NCI-H2227 (cell line): ENCODE measurements around the gene ARMH4.

ENCODE experiments used
- DNase-seq: peaks from one replicate; lab custom pipeline; 2025; ENCODE audit not compliant: unreplicated experiment; lab: John Stamatoyannopoulos, UW

ARMH4 gene

DNA sequence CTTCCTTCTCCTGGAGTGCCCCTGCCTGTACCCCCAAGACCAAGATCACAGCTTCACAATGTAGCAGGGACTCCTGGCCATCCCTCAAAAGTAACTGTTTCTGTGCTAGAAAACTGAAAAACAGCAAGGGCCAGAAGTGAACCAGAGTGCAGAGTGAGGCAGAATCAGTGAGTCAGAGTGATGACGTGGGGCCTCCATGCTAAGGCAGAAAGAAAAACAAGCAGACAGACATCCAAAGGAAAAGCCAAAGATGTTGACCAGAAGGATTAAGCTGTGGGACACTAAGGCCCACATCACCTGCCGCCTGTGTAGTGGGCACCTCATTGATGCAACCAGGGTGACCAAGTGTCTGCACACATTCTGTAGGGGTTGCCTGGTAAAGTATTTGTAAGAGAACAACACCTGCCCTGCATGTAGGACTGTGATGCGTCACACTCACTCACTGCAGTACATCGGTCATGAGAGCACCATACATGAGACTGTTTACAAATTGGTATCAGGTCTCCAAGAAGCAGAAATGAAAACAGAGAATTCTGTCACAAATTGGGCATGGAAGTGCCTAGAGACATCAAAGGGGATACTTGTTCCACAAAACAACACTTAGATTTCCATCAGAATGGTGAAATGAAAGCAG lies 51.2 kb downstream of the ARMH4 start:
- DNase-seq = no peak

DNA sequence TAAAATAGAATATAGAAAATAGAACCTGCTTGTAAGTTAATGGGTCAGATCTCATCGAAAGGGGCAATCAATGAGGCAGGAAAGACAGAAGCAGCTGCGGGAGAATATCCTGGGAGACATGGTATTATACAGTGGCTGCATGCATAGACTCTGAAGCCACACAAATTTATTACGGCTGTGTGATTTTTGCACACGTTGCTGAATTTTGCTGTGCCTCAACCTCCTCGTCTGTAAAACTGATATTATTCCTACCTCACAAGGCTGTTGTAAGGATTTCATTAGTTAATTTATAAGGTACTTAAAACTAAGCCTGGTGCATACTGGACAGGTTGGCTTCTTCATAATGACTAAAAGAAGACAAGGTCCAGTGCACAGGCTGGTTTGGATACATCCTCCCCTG lies 52.3 kb downstream of the ARMH4 start:
- DNase-seq = no peak

DNA sequence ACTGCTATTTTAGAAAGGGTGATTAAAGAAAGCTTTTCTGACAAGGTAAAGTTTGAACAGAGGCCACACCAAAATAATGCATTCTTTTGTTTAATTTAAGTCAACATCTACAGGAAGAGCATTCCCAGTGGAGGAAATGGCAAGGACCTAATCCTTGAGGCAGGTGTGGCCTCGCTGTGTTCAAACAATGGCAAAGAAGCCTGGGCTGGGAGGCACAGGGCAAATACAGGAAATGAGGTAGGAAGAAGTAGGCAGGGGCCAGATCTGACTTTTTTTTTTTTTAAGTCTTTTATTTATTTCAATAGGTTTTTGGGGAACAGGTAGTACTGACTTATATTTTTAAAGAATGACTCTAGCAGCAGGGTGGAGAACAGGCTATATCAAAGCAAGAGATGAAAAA lies 53.5 kb downstream of the ARMH4 start:
- DNase-seq = no peak

DNA sequence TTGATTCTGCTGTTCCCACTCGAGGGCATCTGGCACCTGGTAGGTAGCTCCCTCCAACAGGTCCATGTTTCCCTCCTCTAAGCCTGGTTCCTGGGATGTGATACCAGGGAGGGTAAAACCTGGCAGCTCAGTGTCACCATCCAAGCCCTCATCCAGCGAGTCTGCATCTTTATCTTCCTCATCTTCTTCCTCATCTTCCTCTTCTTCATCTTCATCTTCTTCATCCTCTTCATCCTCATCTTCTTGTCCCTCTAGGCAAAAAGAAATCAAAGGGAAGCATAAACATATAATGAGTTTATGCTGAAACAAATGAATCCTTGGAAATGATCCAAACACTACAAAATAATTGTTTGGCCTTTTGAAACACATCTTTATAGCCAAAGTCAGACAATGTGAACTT lies 55.3 kb downstream of the ARMH4 start:
- no peak for DNase-seq

DNA sequence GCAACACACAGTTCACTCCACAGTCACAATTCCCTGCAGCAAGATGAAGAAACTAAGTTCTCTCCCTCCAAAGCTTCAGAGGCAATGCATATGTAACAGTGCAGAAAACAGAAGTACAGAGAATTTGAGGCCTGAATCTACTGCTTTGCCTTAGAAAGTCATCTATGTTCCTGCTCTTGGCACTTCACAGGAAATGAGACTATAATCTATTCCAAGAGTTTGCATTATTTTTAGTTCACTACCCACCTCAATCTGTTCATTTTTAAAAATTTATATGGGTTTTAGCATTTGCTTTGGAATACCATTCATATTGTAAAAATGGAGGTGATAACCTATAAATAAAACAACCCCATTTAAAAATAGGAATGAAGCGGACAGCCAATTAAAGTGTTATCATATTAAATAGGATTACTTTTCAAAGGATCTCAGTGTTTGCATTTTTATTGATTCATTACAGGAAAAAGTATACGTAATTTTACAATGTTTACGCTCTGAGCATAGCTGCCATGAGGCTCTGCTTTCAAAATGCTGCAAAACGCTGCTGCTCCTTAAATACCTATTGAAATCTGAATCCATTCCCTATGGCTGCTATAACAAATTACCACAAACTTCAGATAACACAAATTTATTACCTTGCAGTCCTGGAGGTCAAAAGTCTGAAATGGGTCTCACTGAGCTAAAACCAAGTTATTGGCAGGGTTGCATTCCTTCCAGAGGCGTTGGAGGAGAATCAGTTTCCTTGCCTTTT lies 60.0 kb downstream of the ARMH4 start:
- DNase-seq = no peak

DNA sequence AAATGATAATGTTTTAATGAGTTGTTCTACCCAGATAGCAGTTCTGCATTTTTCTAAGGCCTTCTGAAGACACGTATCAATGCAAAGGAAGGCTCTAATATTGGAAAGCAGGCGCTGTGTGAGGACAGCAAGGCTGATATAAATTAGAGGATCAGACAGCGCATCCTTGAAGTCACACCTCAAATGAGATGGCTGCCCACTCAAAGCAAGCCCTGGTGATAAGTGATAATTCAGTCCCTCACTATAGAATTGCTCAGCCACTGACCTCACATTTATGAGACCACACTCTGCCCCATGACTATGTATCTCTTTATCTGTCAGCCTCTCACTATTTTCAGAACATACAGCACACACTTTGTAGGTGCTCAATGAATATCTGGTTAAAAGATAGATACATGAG lies 62.4 kb downstream of the ARMH4 start:
- no peak for DNase-seq

DNA sequence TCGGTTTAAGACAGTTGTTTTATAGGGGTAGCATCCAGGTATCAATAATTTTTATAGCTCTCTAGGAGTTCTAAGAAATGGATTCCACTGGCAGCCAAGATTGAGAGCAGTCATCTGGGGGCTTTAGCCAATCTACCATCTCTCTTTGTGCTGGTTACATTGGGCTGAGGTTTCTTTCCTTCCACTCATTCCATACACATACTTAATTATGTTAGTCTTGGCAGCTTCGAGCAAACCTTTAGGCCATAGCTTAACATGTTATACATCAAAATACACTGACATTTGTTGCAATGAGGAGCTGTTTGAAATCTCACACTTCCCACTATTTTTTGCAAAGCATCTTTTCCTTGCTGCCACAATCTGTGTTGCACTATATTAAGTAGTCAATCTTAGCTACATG lies 63.1 kb downstream of the ARMH4 start:
- no peak for DNase-seq

DNA sequence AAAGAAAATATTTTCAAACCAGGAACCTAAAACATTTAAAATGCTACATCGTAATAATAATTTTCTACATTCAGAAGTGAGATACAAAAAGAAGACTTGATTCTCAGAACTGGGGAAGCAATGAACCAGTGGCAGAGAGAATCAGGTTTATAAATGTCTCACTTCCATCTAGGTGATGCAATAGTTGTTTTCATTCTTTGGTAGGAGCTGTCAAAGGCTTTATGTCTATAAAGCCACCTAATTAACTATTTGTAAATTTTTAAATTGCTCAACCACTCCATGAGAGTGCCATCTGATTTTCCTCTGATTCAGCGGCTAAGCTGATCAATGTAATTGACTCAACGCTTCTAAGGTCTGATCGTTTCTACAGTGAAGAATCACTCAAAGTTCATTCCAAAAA lies 66.1 kb downstream of the ARMH4 start:
- no peak for DNase-seq

DNA sequence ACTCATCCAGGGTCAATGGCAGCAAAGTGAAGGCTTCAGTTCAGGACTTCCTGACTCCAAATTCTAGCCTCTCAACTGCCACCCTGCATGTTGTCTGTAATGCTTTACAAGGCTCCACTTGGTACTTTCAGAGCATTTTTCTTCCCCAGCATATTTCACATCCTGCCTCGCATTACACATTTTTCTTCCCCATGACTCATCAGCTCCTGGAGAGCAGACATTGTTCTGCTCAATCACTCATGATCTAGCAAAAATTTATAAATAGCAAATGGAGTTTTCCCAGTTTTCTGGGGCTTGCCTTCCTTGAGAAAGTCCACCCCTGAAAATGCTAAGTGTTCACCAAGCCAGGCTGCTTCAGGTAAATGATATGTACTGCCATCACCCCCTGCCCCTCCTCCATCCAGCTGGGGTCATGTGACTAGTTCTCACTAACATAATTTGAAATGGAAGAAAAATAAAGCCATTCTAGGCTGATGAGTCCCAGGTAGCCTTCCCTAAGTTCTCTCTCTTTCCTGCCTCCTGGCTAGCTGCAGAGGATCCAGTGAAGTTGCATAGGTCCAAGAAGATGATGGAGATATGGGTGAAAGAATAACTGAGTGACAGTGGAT lies 69.4 kb downstream of the ARMH4 start:
- DNase-seq = peak; percentile 28

DNA sequence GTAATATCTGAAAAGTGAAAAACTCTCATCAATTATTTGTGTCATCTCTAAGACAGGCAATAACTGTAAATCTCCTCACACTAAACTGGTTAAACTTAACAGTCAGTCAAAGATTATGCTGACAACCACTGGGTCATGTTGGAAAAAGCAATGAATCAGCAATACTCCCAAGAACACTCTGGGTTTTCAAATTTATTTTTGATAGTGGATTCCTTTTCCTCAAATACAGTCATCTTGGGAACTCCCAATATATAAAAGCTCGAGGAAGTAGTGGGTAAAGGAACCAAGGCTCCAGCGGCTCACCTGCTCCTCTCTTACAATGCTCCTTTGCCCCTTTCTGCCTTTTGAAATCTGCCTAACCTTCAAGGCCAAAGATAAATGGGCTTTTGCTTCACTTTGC lies 70.0 kb downstream of the ARMH4 start:
- no peak for DNase-seq

DNA sequence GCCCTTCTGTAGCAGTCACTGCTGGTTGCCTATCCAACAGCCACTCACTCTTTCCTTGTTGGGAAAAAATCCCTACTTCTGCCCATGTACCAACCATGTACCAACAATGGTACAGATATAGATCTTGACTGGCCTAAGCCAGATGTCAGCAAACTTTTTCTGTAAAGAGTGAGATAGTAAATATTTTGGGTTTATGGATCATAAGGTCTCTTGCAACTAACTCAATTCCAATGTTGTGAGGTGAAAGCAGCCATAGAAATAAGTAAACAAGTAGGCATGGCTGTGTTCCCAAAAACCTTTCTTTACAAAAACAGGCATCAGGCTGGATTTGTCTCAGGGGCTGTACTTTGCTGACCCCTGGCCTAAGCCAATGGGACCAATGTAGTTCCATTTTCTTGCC lies 73.5 kb downstream of the ARMH4 start:
- no peak for DNase-seq

DNA sequence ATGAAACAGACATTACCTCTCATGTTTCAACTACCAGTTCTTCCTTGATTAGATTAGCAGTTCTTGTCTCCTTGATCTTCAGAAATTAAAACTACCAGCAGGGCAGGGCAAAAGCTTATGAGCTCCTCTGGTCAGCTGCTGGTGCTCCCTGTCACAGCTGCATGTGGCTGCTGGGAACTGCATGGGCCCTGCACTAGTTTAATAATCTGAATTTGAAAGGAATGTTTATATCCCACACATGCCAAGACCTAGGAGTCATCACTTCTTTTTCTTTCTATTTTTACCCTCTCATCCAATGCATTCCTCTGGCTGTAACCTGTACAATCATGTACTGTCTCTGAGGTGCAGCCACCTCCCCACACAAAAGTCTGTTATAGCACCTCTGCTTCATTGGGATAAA lies 73.9 kb downstream of the ARMH4 start:
- DNase-seq = no peak

DNA sequence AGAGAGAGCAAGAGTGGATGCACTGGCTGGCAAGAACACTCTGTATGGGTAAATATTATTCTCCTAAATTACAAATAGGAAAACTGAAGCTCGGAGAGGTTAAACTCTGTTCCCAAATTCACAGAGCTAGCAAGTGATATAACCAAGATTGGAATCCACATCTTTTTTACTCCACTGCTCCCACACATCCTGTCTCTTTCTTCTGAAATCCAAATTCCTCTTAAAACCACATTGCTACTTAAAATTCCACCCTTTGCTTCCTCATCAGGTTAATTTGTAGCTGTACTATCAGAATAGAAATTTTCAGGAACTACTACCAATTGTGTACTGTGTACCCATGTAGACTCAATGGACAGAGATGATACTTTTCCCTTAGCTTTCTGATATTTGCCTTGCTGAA lies 74.4 kb downstream of the ARMH4 start:
- DNase-seq = no peak

DNA sequence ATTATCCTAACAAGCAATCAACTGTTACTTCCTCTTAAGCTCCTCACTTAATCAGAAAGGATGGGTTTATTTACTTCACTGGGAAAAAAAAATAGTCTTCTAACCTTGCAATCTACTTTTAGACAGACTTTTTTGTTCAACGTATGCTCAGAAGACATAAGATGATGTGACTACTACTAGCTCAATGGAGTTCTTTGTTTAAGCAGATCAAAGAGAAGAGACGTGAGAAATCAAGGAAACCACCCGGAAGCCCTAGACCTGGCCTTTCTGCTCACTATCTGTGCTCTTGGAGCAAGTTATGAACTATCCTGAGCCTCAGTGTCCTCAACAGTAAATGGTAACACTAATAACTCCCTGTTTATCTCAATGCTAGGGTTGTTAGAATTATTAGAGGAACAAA lies 78.5 kb downstream of the ARMH4 start:
- DNase-seq = no peak

DNA sequence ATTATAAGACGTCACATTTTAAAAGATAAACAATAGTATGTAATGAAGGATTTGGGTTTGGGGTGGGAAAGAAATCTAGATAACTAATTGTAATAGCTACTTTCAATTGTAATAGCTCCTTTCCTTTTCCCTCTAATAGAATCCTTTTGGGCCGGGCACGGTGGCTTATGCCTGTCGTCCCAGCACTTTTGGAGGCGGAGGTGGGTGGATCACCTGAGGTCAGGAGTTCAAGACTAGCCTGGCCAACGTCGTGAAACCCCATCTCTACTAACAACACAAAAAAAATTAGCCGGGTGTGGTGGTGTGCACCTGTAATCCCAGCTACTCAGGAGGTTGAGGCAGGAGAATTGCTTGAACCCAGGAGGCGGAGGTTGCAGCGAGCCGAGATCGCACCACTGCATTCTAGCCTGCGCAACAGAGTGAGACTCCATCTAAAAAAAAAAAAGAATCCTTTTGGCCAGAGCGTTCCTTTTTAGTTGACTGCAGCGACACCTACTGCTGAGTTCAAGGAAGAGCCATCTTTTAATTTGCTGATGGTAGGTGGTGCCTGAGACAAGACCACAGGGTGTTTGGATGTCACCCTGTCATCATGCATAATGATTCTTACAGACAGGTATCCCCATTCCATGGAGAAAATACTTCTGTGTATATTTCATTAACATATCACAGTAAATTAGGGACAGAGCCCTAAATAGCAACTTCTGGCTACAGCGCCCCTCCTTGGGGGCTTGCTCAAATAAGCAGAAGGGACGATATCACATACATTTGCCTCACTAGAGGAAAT lies 79.5 kb downstream of the ARMH4 start:
- peak; percentile 84 for DNase-seq

DNA sequence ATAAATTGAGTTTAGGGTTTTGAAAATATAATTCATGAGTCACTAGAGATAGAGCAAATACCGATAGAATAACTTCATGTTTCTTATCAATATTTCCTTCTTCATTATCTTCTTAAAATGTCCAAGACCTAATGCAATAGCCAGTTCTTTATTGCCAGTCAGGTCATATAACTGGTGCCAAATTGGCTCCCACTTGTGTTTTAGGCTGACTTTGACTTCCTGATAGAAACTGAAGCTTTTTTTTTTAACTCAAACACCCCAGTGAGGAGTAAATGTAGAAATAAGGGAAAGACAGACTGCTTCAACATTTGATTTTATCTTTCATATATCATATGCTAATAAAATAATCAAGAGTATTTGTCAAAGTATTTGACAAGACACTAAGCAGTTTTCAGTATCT lies 80.7 kb downstream of the ARMH4 start:
- DNase-seq = no peak

DNA sequence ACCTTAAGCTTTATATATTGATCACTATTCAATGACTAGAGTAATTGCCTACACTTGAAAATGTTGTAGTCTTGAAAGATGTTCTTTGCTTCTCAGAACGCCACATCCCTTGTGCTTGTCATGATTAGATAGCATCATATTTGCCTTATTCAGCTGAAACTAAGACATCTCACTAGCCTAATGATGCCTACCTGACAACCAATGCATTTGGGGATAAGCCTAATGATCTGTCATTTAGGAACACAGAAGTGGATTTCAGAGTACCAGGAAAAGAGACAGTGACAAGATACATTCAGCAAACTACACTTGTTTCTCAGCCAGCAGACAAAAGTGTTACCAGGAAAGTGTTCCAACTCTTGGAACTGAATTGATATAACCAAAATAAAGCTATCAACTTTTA lies 83.7 kb downstream of the ARMH4 start:
- no peak for DNase-seq

DNA sequence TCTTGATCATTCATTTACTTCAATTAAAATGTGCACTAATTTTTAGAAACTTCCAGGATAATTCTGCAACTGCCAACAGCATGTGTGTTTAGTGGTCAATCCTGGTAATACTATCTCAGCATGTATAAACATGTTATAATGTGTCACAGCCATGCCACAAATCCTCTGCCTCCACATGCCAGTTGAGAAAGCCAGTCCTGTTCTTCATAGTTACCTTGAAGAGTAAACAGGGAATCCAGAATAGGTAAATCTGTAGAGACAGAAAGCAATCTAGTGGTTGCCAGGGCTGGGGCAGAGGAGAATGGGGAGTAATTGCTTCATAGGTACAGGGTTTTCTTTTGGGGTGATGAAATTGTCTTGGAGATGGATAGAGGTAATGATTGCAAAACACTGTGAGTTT lies 85.9 kb downstream of the ARMH4 start:
- no peak for DNase-seq

DNA sequence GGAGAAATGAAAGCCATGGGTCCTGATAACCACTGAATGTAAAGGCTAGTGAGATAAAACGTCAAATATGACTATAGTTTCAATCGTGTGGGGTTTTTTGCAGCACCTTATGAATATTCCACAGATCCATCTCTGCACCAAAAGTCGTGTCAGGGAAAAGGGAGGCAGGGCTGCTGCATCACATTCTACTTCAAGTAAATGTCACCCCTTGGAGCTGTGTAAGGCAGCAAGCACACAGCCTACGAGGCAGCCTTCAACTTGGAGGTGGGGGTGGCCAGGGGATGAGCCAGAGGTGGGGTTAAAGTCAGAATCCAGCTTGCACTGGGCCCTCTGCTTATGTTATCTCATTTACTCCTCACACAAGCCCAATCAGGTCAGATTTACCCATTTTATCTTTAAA lies 90.4 kb downstream of the ARMH4 start:
- DNase-seq = no peak

DNA sequence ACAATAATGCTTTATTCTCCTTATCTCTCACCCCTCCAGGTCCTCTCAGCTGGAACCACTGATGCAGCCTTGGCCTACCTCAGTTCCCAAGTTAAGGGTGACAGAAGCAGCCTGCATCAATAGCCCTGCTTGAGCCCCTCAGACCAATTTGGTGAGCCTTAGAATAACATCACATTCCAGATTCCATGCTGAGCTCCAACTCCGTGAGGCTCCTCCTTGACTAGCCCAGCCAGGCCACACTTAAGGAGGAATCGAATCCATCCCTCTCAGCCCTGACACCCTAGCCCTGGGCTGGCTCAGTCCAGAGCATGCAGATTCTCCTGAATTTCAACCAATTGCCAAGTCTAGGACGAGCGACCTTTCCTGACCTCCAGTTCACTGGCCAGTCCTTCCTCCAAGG lies 91.1 kb downstream of the ARMH4 start:
- no peak for DNase-seq

DNA sequence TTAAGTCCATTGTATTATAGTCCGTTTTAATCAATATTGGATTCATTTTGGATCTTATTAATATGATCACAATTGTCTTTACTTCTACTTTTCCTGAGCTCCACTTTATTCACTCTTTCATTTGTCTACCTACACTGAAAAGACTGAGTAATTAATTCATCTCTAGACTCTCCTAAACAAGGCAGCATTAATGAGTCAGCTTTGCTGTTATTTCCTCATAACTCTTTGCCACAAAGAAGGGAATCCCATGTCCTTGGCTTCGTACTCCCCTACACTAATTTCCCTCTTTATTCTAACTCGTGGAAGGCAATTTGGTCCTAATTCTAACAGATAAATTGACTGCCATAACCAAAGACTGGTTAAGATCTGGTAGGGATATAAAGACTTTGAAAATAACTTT lies 91.9 kb downstream of the ARMH4 start:
- DNase-seq = no peak

DNA sequence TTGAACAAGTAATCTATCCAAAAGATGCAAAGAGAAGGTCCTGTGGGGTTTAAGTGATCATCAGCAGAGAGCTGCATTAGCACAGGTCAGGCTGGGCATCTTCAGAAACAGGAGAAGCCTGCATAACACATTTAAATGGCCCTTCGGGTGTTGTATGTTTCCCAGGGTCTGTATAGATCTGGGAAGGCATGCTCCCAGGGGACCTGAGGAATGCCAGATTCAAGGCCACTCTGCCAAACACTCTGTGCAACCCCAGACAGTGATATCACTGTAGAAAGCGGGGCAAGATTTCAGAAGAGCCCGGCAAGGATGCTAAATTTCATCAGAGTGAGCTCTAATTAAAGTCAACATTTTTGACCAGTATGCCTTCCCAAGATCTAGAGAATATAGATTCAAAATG lies 92.9 kb downstream of the ARMH4 start:
- no peak for DNase-seq
